ENCODE measurements around the gene ARL10. TPM values are rescaled to one million over a fixed set of nuclear protein-coding genes. Genes with fewer than 3 reads are reported as not detected.

ARL10 gene
- total RNA-seq, 1 donor from 2014 or later, result 4.2 TPM

- no peak for FAIRE-seq
Measured at GRCh38 chr5:176379881-176380280, 14.6 kb downstream of the ARL10 start.

GRCh38 chr5:176381423-176381822, 16.1 kb downstream of the ARL10 start:
- Histone ChIP-seq H3K36me3 (ENCODE audit: control insufficient read depth, insufficient read depth, low read length) (peaks cover 26% of the 10 kb centered on the region), H3K27me3 (ENCODE audit: control insufficient read depth, insufficient read depth, low read length) (no peaks in the 10 kb centered on the region), H3K4me3 (ENCODE audit: low read depth, low read length) (no peak overlapping the region)
- FAIRE-seq (no peak), DNase-seq (ENCODE audit: low read depth) (no peak)
- TF ChIP-seq CTCF (IDR thresholded peaks at IDR 0.05; ENCODE audit: insufficient read depth, low read length, severe bottlenecking), result no peak

More at GRCh38 chr5:176379881-176380280, 14.6 kb downstream of the ARL10 start:
- Histone ChIP-seq H3K36me3 (ENCODE audit: control insufficient read depth, insufficient read depth, low read length) (peaks cover 18% of the 10 kb centered on the region), H3K27me3 (ENCODE audit: control insufficient read depth, insufficient read depth, low read length) (no peaks in the 10 kb centered on the region), H3K4me3 (ENCODE audit: low read depth, low read length) (no peak overlapping the region)
- DNase-seq (ENCODE audit: low read depth), result no peak
- TF ChIP-seq CTCF (IDR thresholded peaks at IDR 0.05; ENCODE audit: insufficient read depth, low read length, severe bottlenecking), result no peak

GRCh38 chr5:176381979-176382378, 16.7 kb downstream of the ARL10 start:
- DNase-seq (ENCODE audit: low read depth) (no peak), FAIRE-seq (no peak)
- TF ChIP-seq CTCF (IDR thresholded peaks at IDR 0.05; ENCODE audit: insufficient read depth, low read length, severe bottlenecking), result no peak
- Histone ChIP-seq H3K27me3 (ENCODE audit: control insufficient read depth, insufficient read depth, low read length) (no peaks in the 10 kb centered on the region), H3K4me3 (ENCODE audit: low read depth, low read length) (no peak overlapping the region), H3K36me3 (ENCODE audit: control insufficient read depth, insufficient read depth, low read length) (peaks cover 30% of the 10 kb centered on the region)

- Histone ChIP-seq H3K36me3 (ENCODE audit: control insufficient read depth, insufficient read depth, low read length) (peaks cover 30% of the 10 kb centered on the region), H3K4me3 (ENCODE audit: low read depth, low read length) (no peak overlapping the region), H3K27me3 (ENCODE audit: control insufficient read depth, insufficient read depth, low read length) (no peaks in the 10 kb centered on the region)
- FAIRE-seq (no peak), DNase-seq (ENCODE audit: low read depth) (no peak)
- TF ChIP-seq CTCF (IDR thresholded peaks at IDR 0.05; ENCODE audit: insufficient read depth, low read length, severe bottlenecking), result no peak
Measured at GRCh38 chr5:176382721-176383120, 17.4 kb downstream of the ARL10 start.

- no peaks in the 10 kb centered on the region for H3K27me3 ChIP-seq (ENCODE audit: control insufficient read depth, insufficient read depth, low read length)
- no peak overlapping the region for H3K4me3 ChIP-seq (ENCODE audit: low read depth, low read length)
- no peak for DNase-seq (ENCODE audit: low read depth)
- H3K36me3 ChIP-seq (ENCODE audit: control insufficient read depth, insufficient read depth, low read length), result peaks cover 30% of the 10 kb centered on the region
- no peak for TF ChIP-seq CTCF (IDR thresholded peaks at IDR 0.05; ENCODE audit: insufficient read depth, low read length, severe bottlenecking)
- no peak for FAIRE-seq
Measured at GRCh38 chr5:176383248-176383905, 18.1 kb downstream of the ARL10 start.

GRCh38 chr5:176383961-176384360, 18.7 kb downstream of the ARL10 start:
- FAIRE-seq (no peak), DNase-seq (ENCODE audit: low read depth) (no peak)
- no peak overlapping the region for H3K4me3 ChIP-seq (ENCODE audit: low read depth, low read length)
- no peak for TF ChIP-seq CTCF (IDR thresholded peaks at IDR 0.05; ENCODE audit: insufficient read depth, low read length, severe bottlenecking)
- H3K36me3 ChIP-seq (ENCODE audit: control insufficient read depth, insufficient read depth, low read length), result peaks cover 30% of the 10 kb centered on the region
- no peaks in the 10 kb centered on the region for H3K27me3 ChIP-seq (ENCODE audit: control insufficient read depth, insufficient read depth, low read length)

Measured in bronchial epithelial cell (primary cell).